Spleen (tissue), 11 donors: ENCODE results near the gene COL19A1. TPM values are rescaled to one million over a fixed set of nuclear protein-coding genes. Genes with fewer than 3 reads are reported as not detected.
A peak's percentile ranks its signal among the peaks of the same experiment; 100 is the strongest.

ENCODE experiments used
- DNase-seq: peaks from one replicate; pipeline ENCODE4 v3.0.0-alpha.2; 2020
- H3K27ac ChIP-seq, 8 donors: fragments of 200-600 bp; sonication (generic) in 7 of 8; 1 replicate in 4 of 8; 2 replicates in 4 of 8; pipeline versions ENCODE4 v1.5.0 to v1.8.0; 2016 to 2021; ENCODE audit warnings: inconsistent platforms in 4 of 8, mild to moderate bottlenecking in 4 of 8, moderate library complexity in 1 of 8
- H3K27me3 ChIP-seq, 7 donors: fragments of 200-600 bp; sonication (generic) in 6 of 7; replicated peaks in 1 of 7; 1 replicate in 4 of 7; 2 replicates in 3 of 7; pipeline versions ENCODE4 v1.5.0 to v1.8.0; 2016 to 2021; ENCODE audit warnings: inconsistent platforms in 3 of 7, mild to moderate bottlenecking in 1 of 7
- H3K36me3 ChIP-seq, 6 donors: fragments of 200-600 bp; sonication (generic) in 5 of 6; 1 replicate in 4 of 6; 2 replicates in 2 of 6; pipeline versions ENCODE4 v1.5.0 to v1.8.0; 2016 to 2021; ENCODE audit warnings: inconsistent platforms in 2 of 6
- H3K4me1 ChIP-seq, 6 donors: fragments of 200-600 bp; sonication (generic) in 5 of 6; 1 replicate in 3 of 6; 2 replicates in 3 of 6; pipeline versions ENCODE4 v1.5.0 to v1.8.0; 2016 to 2021; ENCODE audit warnings: inconsistent platforms in 3 of 6
- H3K4me3 ChIP-seq, 8 donors: fragments of 200-600 bp; sonication (generic) in 7 of 8; 1 replicate in 4 of 8; 2 replicates in 4 of 8; pipeline versions ENCODE4 v1.5.0 to v1.8.0; 2016 to 2021; ENCODE audit warnings: inconsistent platforms in 4 of 8, mild to moderate bottlenecking in 4 of 8, moderate library complexity in 2 of 8
- H3K9me3 ChIP-seq, 8 donors: fragments of 200-600 bp; sonication (generic) in 7 of 8; 1 replicate in 4 of 8; 2 replicates in 4 of 8; pipeline versions ENCODE4 v1.5.0 to v1.8.0; 2016 to 2021; ENCODE audit warnings: inconsistent platforms in 4 of 8
- POLR2A ChIP-seq, 3 donors: fragments of 450-650 bp; IDR thresholded peaks; one replicate each; pipeline ENCODE4 v1.5.1; 2017; ENCODE audit warnings: antibody characterized with exemption in 3 of 3, mild to moderate bottlenecking in 1 of 3
- POLR2AphosphoS5 ChIP-seq, 3 donors: sonication (generic); formaldehyde crosslinking; IDR thresholded peaks; one replicate each; pipeline ENCODE4 v1.5.1; 2017; ENCODE audit warnings: antibody characterized with exemption in 3 of 3
- WGBS, 5 donors: extraction: QIAGEN DNeasy Blood & Tissue Kit in 3 of 5; methylation state at CpG; one replicate each; pipeline versions ENCODE4 v1.1.5 to v1.1.7; 2013 to 2018; 5-methylcytosine and 5-hydroxymethylcytosine counted together
- intact Hi-C: fragments of 100-400 bp; cut with DNase I; formaldehyde crosslinking; loops from one replicate; pipeline ENCODE4 v1.15.0; 2023; ENCODE audit warnings: low total_unique reads
- polyA plus RNA-seq, 3 donors: library from polyadenylated mRNA; stranded (reverse); fragments of 200-250 nt; gene quantifications; one replicate each; pipeline ENCODE4 v1.2.1, GENCODE V29; 2013
- total RNA-seq, 7 donors: library from RNA; depleted of rRNA in 3 of 7; stranded (reverse); fragments of >200 nt in 3 of 7; fragmentation: NEBNext Ultra II Directional in 4 of 7; extraction: Animal tissue kit (Norgen Biotek cat#: 25700) in 4 of 7; gene quantifications; one replicate each; pipeline versions ENCODE4 v1.1.0 to v1.2.1, GENCODE V29; 2016 to 2021
- TF ChIP-seq, protein P1 (sequence below), 11 experiments: fragments of 200-600 bp in 7 of 11; fragments of 450-650 bp in 4 of 11; sonication (generic) in 4 of 11; IDR thresholded peaks in 8 of 11; conservative IDR thresholded peaks in 3 of 11; 1 replicate in 7 of 11; 2 replicates in 4 of 11; pipeline versions ENCODE4 v1.4.0 to v1.8.0; 2016 to 2021; ENCODE audit warnings: antibody characterized with exemption in 11 of 11, inconsistent platforms in 4 of 11, mild to moderate bottlenecking in 1 of 11
- donor health status: healthy with polysubstance abuse.
- donor health status: DM: no; HTN: no; CAD: no; lungs with moderate emphysema.
- donor health status: DM: no; HTN: no; CAD: no.
- donor health status: Bipolar disorder and iron deficiency.
- donor health status: healthy.
- donor health status: DM: no; HTN: no; CAD: no.
- donor health status: DM: yes; HTN: yes; CAD: no.

The COL19A1 gene
- total and polyA plus RNA-seq, 10 donors, result 0.48 to 14.5 (median 10.2) TPM

DNA sequence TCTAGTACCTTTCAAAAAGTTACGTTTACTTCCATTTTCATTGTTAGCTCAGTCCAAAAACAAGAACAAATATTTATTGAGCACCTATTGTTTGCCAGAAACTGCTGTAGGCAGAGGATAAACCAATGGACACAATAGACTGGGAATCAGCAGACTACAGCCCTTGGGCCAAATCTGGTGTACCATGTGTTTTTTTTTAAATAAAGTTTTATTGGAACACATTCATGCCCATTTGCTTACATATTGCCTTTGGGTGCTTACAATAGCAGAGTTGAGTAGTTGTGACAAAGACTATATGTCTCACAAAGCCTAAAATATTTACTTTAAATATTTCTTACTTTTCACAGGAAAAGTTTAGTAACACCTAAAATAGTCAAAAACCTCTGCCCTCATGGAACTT lies 220.4 kb downstream of the COL19A1 start:
- Histone ChIP-seq H3K4me3 (no peak overlapping the region), H3K36me3 (no peaks in the 10 kb centered on the region), H3K9me3 (no peaks in the 10 kb centered on the region), H3K27ac (no peak overlapping the region), H3K27me3 (no peaks in the 10 kb centered on the region), H3K4me1 (no peaks in the 10 kb centered on the region)
- TF ChIP-seq, protein P1, sequence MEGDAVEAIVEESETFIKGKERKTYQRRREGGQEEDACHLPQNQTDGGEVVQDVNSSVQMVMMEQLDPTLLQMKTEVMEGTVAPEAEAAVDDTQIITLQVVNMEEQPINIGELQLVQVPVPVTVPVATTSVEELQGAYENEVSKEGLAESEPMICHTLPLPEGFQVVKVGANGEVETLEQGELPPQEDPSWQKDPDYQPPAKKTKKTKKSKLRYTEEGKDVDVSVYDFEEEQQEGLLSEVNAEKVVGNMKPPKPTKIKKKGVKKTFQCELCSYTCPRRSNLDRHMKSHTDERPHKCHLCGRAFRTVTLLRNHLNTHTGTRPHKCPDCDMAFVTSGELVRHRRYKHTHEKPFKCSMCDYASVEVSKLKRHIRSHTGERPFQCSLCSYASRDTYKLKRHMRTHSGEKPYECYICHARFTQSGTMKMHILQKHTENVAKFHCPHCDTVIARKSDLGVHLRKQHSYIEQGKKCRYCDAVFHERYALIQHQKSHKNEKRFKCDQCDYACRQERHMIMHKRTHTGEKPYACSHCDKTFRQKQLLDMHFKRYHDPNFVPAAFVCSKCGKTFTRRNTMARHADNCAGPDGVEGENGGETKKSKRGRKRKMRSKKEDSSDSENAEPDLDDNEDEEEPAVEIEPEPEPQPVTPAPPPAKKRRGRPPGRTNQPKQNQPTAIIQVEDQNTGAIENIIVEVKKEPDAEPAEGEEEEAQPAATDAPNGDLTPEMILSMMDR (IDR thresholded peaks at IDR 0.05 in 8 of 11, conservative IDR thresholded peaks at IDR 0.05 in 3 of 11), result no peak
- TF ChIP-seq POLR2A (IDR thresholded peaks at IDR 0.05) (no peak), POLR2AphosphoS5 (IDR thresholded peaks at IDR 0.05) (no peak)
- 72 to 90% (median 81%) methylated on average over 1 of the region's 1 CpG for whole genome bisulfite sequencing, 5 donors
- intact Hi-C loops, result no loop called here
- no peak for DNase-seq

DNA sequence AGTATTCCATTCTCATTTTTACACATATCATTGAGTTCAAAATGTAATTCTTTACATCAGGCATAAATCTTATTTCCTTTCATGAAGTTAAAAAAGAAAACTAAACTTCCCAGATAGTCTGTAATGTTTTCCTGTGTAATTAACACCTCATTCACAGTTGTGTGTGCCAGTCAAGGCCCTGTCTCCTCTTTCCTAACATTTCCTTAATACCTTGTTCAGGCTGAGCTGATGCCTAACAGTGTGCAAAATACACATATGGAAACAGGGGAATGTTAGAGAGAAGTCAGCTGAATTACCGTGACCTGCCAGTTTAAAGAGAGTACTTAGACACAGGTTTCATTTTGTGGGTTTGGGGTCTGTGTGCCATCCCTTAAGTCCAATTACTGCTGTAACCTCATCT lies 227.8 kb downstream of the COL19A1 start:
- intact Hi-C loops, result no loop called here
- Histone ChIP-seq H3K9me3 (no peaks in the 10 kb centered on the region), H3K4me1 (no peaks in the 10 kb centered on the region), H3K27ac (no peak overlapping the region), H3K36me3 (no peaks in the 10 kb centered on the region), H3K27me3 (no peaks in the 10 kb centered on the region), H3K4me3 (no peak overlapping the region)
- no peak for DNase-seq
- 85 to 96% (median 85%) methylated on average over 1 of the region's 1 CpG for WGBS, 5 donors
- TF ChIP-seq, protein P1 (IDR thresholded peaks at IDR 0.05 in 8 of 11, conservative IDR thresholded peaks at IDR 0.05 in 3 of 11), result no peak
- no peak for TF ChIP-seq POLR2AphosphoS5 (IDR thresholded peaks at IDR 0.05)
- TF ChIP-seq POLR2A (IDR thresholded peaks at IDR 0.05), result no peak

DNA sequence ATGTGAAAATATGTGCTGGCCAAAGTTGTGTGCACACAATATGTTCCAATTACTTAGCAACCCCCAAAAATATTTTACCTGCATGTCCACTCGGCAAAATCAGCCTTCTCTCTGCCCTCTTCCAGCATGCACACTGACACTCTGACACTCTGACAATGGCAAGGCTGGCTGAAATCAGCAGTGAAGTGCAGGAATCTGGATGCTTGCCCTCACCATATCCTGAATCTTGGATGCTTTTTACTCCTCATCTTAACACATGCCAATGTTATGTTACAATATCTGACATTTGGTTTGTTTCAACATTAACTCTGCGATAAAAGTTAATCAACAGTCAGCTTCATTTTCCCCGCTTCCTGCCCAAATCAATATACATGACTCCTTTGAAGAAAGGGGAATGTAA lies 233.4 kb downstream of the COL19A1 start:
- intact Hi-C loops, result no loop called here
- WGBS, 5 donors, result 70 to 84% (median 80%) methylated on average over 3 of the region's 3 CpGs
- Histone ChIP-seq H3K27ac (no peak overlapping the region), H3K4me3 (no peak overlapping the region), H3K27me3 (no peaks in the 10 kb centered on the region), H3K4me1 (no peaks in the 10 kb centered on the region), H3K36me3 (peaks cover 0 to 8% (median 0%) of the 10 kb centered on the region in 6 donors), H3K9me3 (no peaks in the 10 kb centered on the region)
- DNase-seq, result no peak
- TF ChIP-seq, protein P1 (IDR thresholded peaks at IDR 0.05 in 8 of 11, conservative IDR thresholded peaks at IDR 0.05 in 3 of 11), result no peak
- no peak for TF ChIP-seq POLR2AphosphoS5 (IDR thresholded peaks at IDR 0.05)
- no peak for TF ChIP-seq POLR2A (IDR thresholded peaks at IDR 0.05)

DNA sequence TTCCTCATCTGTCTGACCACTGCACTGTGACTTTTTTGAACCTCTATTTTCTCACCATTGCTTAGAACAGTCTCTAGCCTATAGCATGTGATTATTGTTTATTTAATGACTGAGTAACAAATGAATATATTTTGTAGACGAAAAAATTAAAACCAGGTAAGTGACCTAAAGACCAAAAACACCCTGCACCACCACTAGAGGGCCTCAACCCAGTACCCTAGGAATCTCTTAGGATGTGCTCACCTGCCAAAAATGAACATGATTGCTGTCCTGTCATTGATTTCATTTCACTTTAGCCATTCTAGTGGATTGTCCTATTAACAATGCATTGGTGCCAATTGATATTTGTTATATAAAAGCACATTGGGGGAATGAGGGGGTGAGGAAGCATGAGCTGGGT lies 237.4 kb downstream of the COL19A1 start:
- intact Hi-C loops, result no loop called here
- Histone ChIP-seq H3K4me1 (peaks cover 0 to 3% (median 0%) of the 10 kb centered on the region in 6 donors), H3K36me3 (peaks cover 0 to 8% (median 0%) of the 10 kb centered on the region in 6 donors), H3K9me3 (no peaks in the 10 kb centered on the region), H3K4me3 (no peak overlapping the region), H3K27me3 (no peaks in the 10 kb centered on the region), H3K27ac (no peak overlapping the region)
- no peak for DNase-seq
- TF ChIP-seq POLR2AphosphoS5 (IDR thresholded peaks at IDR 0.05), result no peak
- TF ChIP-seq, protein P1 (IDR thresholded peaks at IDR 0.05 in 8 of 11, conservative IDR thresholded peaks at IDR 0.05 in 3 of 11), result peak in 2 of 11 experiments; percentile 26
- TF ChIP-seq POLR2A (IDR thresholded peaks at IDR 0.05), result no peak
- 79 to 94% (median 81%) methylated on average over 1 of the region's 1 CpG for WGBS, 5 donors
